Kidney (tissue), 14 donors: ENCODE data around the gene TMEM131L. TPM values are rescaled to one million over a fixed set of nuclear protein-coding genes. Genes with fewer than 3 reads are reported as not detected.

Experiments used
- DNase-seq, 5 donors: peaks; one replicate each; pipeline ENCODE4 v3.0.0-alpha.2; 2013 to 2020
- FAIRE-seq: peaks from 2 replicates; lab custom pipeline; 2012; peaks lifted over from hg19 to GRCh38; lab: Jason Lieb, UNC
- H3K27ac ChIP-seq, 2 donors: one replicate each; pipeline ENCODE4 v1.7.0; 2013; ENCODE audit warnings: low read depth in 2 of 2, low read length in 2 of 2, inconsistent platforms in 1 of 2
- H3K27me3 ChIP-seq: one replicate; pipeline ENCODE4 v1.7.1; 2013; ENCODE audit warnings: low read length, inconsistent platforms; ENCODE audit not compliant: control insufficient read depth, insufficient read depth
- H3K36me3 ChIP-seq, 3 donors: one replicate each; pipeline versions ENCODE4 v1.7.0 to v1.7.1; 2013; ENCODE audit warnings: low read length in 3 of 3, control low read depth in 1 of 3, inconsistent platforms in 1 of 3; ENCODE audit not compliant: insufficient read depth in 3 of 3, control insufficient read depth in 2 of 3
- H3K4me1 ChIP-seq, 3 donors: one replicate each; pipeline versions ENCODE4 v1.7.0 to v1.7.1; 2013; ENCODE audit warnings: low read length in 3 of 3, inconsistent platforms in 1 of 3, low read depth in 1 of 3; ENCODE audit not compliant: control insufficient read depth in 2 of 3, insufficient read depth in 2 of 3
- H3K4me3 ChIP-seq, 3 donors: one replicate each; pipeline versions ENCODE4 v1.7.0 to v1.8.1; 2013; ENCODE audit warnings: low read length in 3 of 3, control low read depth in 1 of 3, inconsistent platforms in 1 of 3
- H3K9ac ChIP-seq, 3 donors: one replicate each; pipeline versions ENCODE4 v1.7.0 to v1.7.1; 2013; ENCODE audit warnings: low read length in 3 of 3, control low read depth in 1 of 3, inconsistent platforms in 1 of 3
- H3K9me3 ChIP-seq, 3 donors: one replicate each; pipeline versions ENCODE4 v1.7.0 to v1.7.1; 2013; ENCODE audit warnings: low read length in 3 of 3, control low read depth in 1 of 3, inconsistent platforms in 1 of 3; ENCODE audit not compliant: control insufficient read depth in 2 of 3, insufficient read depth in 1 of 3
- CTCF ChIP-seq: IDR thresholded peaks from 3 replicates; pipeline ENCODE4 v1.5.1; 2012; ENCODE audit warnings: mild to moderate bottlenecking, moderate library complexity, borderline replicate concordance; ENCODE audit not compliant: insufficient read depth; ENCODE audit errors: extremely low read depth
- intact Hi-C: fragments of 100-400 bp; cut with DNase I; formaldehyde crosslinking; loops from one replicate; pipeline ENCODE4 v1.11.1; 2022
- polyA plus RNA-seq: library from polyadenylated mRNA; stranded (reverse); fragments of 350-450 nt; fragmentation: Illumina TruSeq; extraction: RNeasy Lipid Tissue Mini Kit (QIAGEN cat#74804); gene quantifications from one replicate; pipeline ENCODE4 v1.2.3, GENCODE V29; 2014; ENCODE audit warnings: low read depth, low replicate concordance; ENCODE audit not compliant: insufficient read depth
- total RNA-seq: library from RNA; stranded (reverse); fragmentation: NEBNext Ultra II Directional; extraction: Animal tissue kit (Norgen Biotek cat#: 25700); gene quantifications from one replicate; pipeline ENCODE4 v1.2.1, GENCODE V29; 2021
- donor health status: control.
- donor health status: control.
- donor health status: control.
- donor health status: control.
- donor health status: control.
- donor health status: DM: yes; HTN: yes; CAD: no.
- donor health status: Normal renal cell carcinoma (clear cell type).

The TMEM131L gene
- total and polyA plus RNA-seq, 2 donors from 2014 or later: 3.0 to 17.0 TPM

GRCh38 chr4:153509724-153510123 lies 43.6 kb downstream of the TMEM131L start:
- intact Hi-C loops: no loop called here
- DNase-seq (peak in 1 of 5 donors; percentile 66), FAIRE-seq (no peak)
- H3K27me3 ChIP-seq: no peaks in the 10 kb centered on the region
- no peak overlapping the region for H3K9ac ChIP-seq
- peaks cover 2 to 5% (median 4%) of the 10 kb centered on the region in 3 donors for H3K4me1 ChIP-seq
- H3K36me3 ChIP-seq: no peaks in the 10 kb centered on the region
- TF ChIP-seq CTCF: no peak
- H3K9me3 ChIP-seq: no peaks in the 10 kb centered on the region
- H3K27ac ChIP-seq: no peak overlapping the region
- no peak overlapping the region for H3K4me3 ChIP-seq

GRCh38 chr4:153510252-153511001 lies 44.3 kb downstream of the TMEM131L start:
- no peaks in the 10 kb centered on the region for H3K27me3 ChIP-seq
- TF ChIP-seq CTCF: no peak
- H3K4me1 ChIP-seq: peaks cover 2 to 5% (median 4%) of the 10 kb centered on the region in 3 donors
- H3K9ac ChIP-seq: no peak overlapping the region
- no peaks in the 10 kb centered on the region for H3K9me3 ChIP-seq
- DNase-seq (no peak), FAIRE-seq (no peak)
- H3K4me3 ChIP-seq: no peak overlapping the region
- no peak overlapping the region for H3K27ac ChIP-seq
- intact Hi-C loops: no loop called here
- H3K36me3 ChIP-seq: no peaks in the 10 kb centered on the region

GRCh38 chr4:153511104-153511503 lies 44.9 kb downstream of the TMEM131L start:
- Histone ChIP-seq H3K27ac (no peak overlapping the region), H3K9ac (no peak overlapping the region), H3K9me3 (no peaks in the 10 kb centered on the region), H3K27me3 (no peaks in the 10 kb centered on the region), H3K4me3 (no peak overlapping the region), H3K36me3 (no peaks in the 10 kb centered on the region), H3K4me1 (peaks cover 2 to 5% (median 4%) of the 10 kb centered on the region in 3 donors)
- TF ChIP-seq CTCF: no peak
- FAIRE-seq (no peak), DNase-seq (no peak)
- intact Hi-C loops: no loop called here
